ENCODE data around the gene COL1A1. TPM values are rescaled to one million over a fixed set of nuclear protein-coding genes. Genes with fewer than 3 reads are reported as not detected.

Gene COL1A1
- total and polyA plus RNA-seq, 5 donors from 2014 or later: 26.2 TPM; not detected in 4

GRCh38 chr17:50149091-50149416, 52.4 kb downstream of the COL1A1 start:
- peak overlapping the region in 2 of 3 donors; percentile 32 to 65 for H3K27ac Mint-ChIP-seq
- ATAC-seq (ENCODE audit: low read depth in 2 of 2) (no peak), DNase-seq (peak in 1 of 3 donors; percentile 38)
- peaks cover 12% of the 10 kb centered on the region for H3K36me3 Mint-ChIP-seq
- H3K9me3 Mint-ChIP-seq: peaks cover 0 to 2% (median 0%) of the 10 kb centered on the region in 7 donors
- H3K4me1 Mint-ChIP-seq: peaks cover 0 to 61% (median 25%) of the 10 kb centered on the region in 4 donors
- Histone ChIP-seq H3K4me1 (ENCODE audit: control insufficient read depth, insufficient read depth, low read length, poor library complexity, severe bottlenecking) (peaks cover 60% of the 10 kb centered on the region), H3K36me3 (ENCODE audit: control insufficient read depth, insufficient read depth, low read length) (peaks cover 10% of the 10 kb centered on the region), H3K27me3 (ENCODE audit: control insufficient read depth, insufficient read depth, low read length) (no peaks in the 10 kb centered on the region), H3K27ac (ENCODE audit: insufficient read depth, low read length, poor library complexity, severe bottlenecking) (peak overlapping the region; percentile 70), H3K4me3 (ENCODE audit: low read depth, low read length) (peak overlapping the region; percentile 44), H3K9me3 (ENCODE audit: control insufficient read depth in 2 of 2, low read length in 2 of 2) (no peaks in the 10 kb centered on the region)
- H3K4me3 Mint-ChIP-seq: peak overlapping the region; percentile 88 to 94 (median 90)
- no peaks in the 10 kb centered on the region for H3K27me3 Mint-ChIP-seq

DNA sequence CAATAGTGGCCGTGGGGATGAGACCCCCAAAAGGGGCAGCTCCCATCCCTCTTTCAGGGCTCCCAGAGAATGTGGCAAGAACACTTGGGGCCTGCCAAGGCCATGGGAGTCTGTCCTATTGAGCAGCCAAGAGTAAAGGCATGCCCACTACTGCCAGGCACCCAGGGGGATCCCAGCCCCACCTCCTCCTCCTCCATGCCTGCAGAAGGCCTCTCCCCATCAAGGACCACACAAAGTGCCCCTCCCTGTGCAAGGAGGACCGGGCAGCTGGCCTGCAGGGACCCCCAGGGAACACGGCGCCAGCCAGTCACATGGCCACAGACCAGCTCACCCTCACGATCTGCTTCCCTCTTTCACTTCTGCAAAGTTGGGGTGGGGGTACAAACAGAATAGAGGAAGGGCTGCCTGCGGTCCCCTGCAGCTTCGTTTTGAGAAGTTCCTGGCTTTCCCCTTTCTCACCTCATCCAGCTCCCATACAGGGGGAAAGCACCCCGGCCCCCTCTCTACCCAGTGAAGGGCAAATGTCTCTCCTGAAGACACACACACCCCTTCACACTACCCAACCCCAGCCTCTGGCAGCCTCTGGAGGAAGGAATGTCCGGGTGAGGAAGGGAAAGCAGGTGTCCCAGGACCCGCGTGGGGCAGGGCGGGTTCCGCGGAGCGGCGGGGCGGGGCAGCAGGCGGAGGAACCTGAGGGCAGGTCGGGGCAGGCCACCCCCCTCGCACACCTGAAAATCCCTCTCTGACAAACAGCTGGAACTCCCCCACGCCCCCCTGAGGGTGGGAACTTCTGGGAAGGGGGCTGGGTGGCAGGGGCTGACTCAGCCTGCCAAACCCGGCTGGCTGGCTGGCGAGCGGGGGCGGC, 53.0 kb downstream of the COL1A1 start:
- Histone ChIP-seq H3K4me1 (ENCODE audit: control insufficient read depth, insufficient read depth, low read length, poor library complexity, severe bottlenecking) (peaks cover 64% of the 10 kb centered on the region), H3K4me3 (ENCODE audit: low read depth, low read length) (peak overlapping the region; percentile 69), H3K36me3 (ENCODE audit: control insufficient read depth, insufficient read depth, low read length) (peaks cover 16% of the 10 kb centered on the region), H3K9me3 (ENCODE audit: control insufficient read depth in 2 of 2, low read length in 2 of 2) (no peaks in the 10 kb centered on the region), H3K27ac (ENCODE audit: insufficient read depth, low read length, poor library complexity, severe bottlenecking) (peak overlapping the region; percentile 70), H3K27me3 (ENCODE audit: control insufficient read depth, insufficient read depth, low read length) (no peaks in the 10 kb centered on the region)
- Mint-ChIP-seq H3K4me1 (peaks cover 0 to 67% (median 25%) of the 10 kb centered on the region in 4 donors), H3K9me3 (peaks cover 0 to 2% (median 0%) of the 10 kb centered on the region in 7 donors), H3K27ac (peak overlapping the region; percentile 82 to 97 (median 87)), H3K27me3 (no peaks in the 10 kb centered on the region), H3K4me3 (peak overlapping the region; percentile 91 to 94 (median 93)), H3K36me3 (peaks cover 14% of the 10 kb centered on the region)
- ATAC-seq (ENCODE audit: low read depth in 2 of 2) (peak; percentile 8 to 12), DNase-seq (peak; percentile 19 to 71 (median 26))

DNA sequence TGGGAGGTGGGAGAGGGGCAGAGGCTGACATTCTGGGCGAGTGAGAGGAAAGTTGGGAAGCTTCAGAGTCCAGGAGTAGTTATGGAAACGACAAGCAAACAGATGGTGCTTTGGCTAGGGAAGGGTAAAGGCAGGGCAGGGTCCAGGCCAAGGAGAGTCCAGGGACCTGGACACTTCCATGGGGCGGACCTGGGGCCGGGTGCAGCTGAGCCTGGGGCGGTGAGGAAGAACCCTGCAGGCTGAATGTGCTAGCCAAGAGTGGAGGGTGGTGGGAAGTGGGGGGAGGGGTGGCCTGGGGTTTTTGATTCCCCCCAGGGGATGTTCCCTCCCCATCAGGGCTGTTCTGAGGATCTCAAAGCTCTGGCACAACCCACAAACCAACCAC, 53.6 kb downstream of the COL1A1 start:
- no peak for DNase-seq
- Mint-ChIP-seq H3K9me3 (peaks cover 0 to 2% (median 0%) of the 10 kb centered on the region in 7 donors), H3K4me1 (peaks cover 0 to 73% (median 29%) of the 10 kb centered on the region in 4 donors), H3K36me3 (peaks cover 17% of the 10 kb centered on the region), H3K4me3 (peak overlapping the region; percentile 91 to 94 (median 93)), H3K27ac (peak overlapping the region; percentile 82 to 95 (median 92)), H3K27me3 (no peaks in the 10 kb centered on the region)
- peak overlapping the region; percentile 69 for H3K4me3 ChIP-seq (ENCODE audit: low read depth, low read length)
- peak overlapping the region; percentile 71 for H3K27ac ChIP-seq (ENCODE audit: insufficient read depth, low read length, poor library complexity, severe bottlenecking)
- H3K36me3 ChIP-seq (ENCODE audit: control insufficient read depth, insufficient read depth, low read length): peaks cover 21% of the 10 kb centered on the region
- ATAC-seq (ENCODE audit: low read depth in 2 of 2): no peak
- peaks cover 70% of the 10 kb centered on the region for H3K4me1 ChIP-seq (ENCODE audit: control insufficient read depth, insufficient read depth, low read length, poor library complexity, severe bottlenecking)
- no peaks in the 10 kb centered on the region for H3K9me3 ChIP-seq (ENCODE audit: control insufficient read depth in 2 of 2, low read length in 2 of 2)
- no peaks in the 10 kb centered on the region for H3K27me3 ChIP-seq (ENCODE audit: control insufficient read depth, insufficient read depth, low read length)

GRCh38 chr17:50146927-50147665, 54.3 kb downstream of the COL1A1 start:
- peak overlapping the region; percentile 91 to 94 (median 93) for H3K4me3 Mint-ChIP-seq
- peak overlapping the region; percentile 71 for H3K27ac ChIP-seq (ENCODE audit: insufficient read depth, low read length, poor library complexity, severe bottlenecking)

DNA sequence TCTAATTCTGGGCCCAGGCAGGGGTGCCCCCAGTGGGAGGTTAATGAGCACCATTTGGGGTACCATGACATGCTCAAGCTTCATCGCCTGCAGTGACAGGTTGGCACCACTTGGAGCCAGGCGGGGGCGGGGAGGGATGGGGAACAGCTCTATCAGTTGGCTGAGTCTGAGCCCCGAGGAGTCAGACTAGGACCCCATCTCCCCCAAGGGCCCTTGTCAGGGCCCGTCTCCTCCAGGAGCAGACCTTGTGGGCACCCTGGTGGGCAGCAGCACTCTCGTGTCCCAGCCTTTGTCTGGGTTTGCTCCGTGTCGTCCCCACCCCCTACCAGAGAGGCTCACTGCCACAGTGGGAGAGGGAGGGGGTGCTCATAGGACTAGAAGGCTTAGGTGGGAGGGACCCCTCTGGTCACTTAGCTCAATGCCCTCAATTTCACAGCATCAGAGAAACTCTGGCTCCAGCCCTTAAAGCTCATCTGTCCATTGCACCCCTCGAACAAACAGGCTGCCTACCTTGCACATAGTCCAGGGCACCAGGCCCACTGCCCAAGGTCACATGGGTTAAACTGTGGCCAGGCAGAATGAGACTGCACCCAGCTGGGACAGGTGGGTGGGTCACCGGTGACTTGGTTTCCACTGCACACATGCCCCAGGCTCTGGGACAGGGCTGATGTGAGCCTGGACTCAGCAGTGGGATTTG, 55.1 kb downstream of the COL1A1 start:
- Histone ChIP-seq H3K4me1 (ENCODE audit: control insufficient read depth, insufficient read depth, low read length, poor library complexity, severe bottlenecking) (peaks cover 71% of the 10 kb centered on the region), H3K4me3 (ENCODE audit: low read depth, low read length) (peak overlapping the region; percentile 57), H3K36me3 (ENCODE audit: control insufficient read depth, insufficient read depth, low read length) (peaks cover 33% of the 10 kb centered on the region), H3K27ac (ENCODE audit: insufficient read depth, low read length, poor library complexity, severe bottlenecking) (peak overlapping the region; percentile 71), H3K27me3 (ENCODE audit: control insufficient read depth, insufficient read depth, low read length) (no peaks in the 10 kb centered on the region), H3K9me3 (ENCODE audit: control insufficient read depth in 2 of 2, low read length in 2 of 2) (no peaks in the 10 kb centered on the region)
- H3K36me3 Mint-ChIP-seq: peaks cover 27% of the 10 kb centered on the region
- peak in 1 of 3 donors; percentile 21 for DNase-seq
- H3K9me3 Mint-ChIP-seq: peaks cover 0 to 2% (median 0%) of the 10 kb centered on the region in 7 donors
- H3K27me3 Mint-ChIP-seq: no peaks in the 10 kb centered on the region
- peaks cover 0 to 77% (median 35%) of the 10 kb centered on the region in 4 donors for H3K4me1 Mint-ChIP-seq
- peak overlapping the region; percentile 82 to 95 (median 92) for H3K27ac Mint-ChIP-seq
- ATAC-seq (ENCODE audit: low read depth in 2 of 2): no peak
- H3K4me3 Mint-ChIP-seq: peak overlapping the region; percentile 91 to 94 (median 93)

More at GRCh38 chr17:50146927-50147665, 54.3 kb downstream of the COL1A1 start:
- H3K4me3 ChIP-seq (ENCODE audit: low read depth, low read length): peak overlapping the region; percentile 69
- no peaks in the 10 kb centered on the region for H3K27me3 ChIP-seq (ENCODE audit: control insufficient read depth, insufficient read depth, low read length)
- H3K4me1 Mint-ChIP-seq: peaks cover 0 to 76% (median 34%) of the 10 kb centered on the region in 4 donors
- peak overlapping the region; percentile 82 to 95 (median 92) for H3K27ac Mint-ChIP-seq
- no peaks in the 10 kb centered on the region for H3K27me3 Mint-ChIP-seq
- DNase-seq (no peak), ATAC-seq (ENCODE audit: low read depth in 2 of 2) (no peak)
- peaks cover 72% of the 10 kb centered on the region for H3K4me1 ChIP-seq (ENCODE audit: control insufficient read depth, insufficient read depth, low read length, poor library complexity, severe bottlenecking)
- no peaks in the 10 kb centered on the region for H3K9me3 ChIP-seq (ENCODE audit: control insufficient read depth in 2 of 2, low read length in 2 of 2)
- peaks cover 0 to 2% (median 0%) of the 10 kb centered on the region in 7 donors for H3K9me3 Mint-ChIP-seq
- H3K36me3 ChIP-seq (ENCODE audit: control insufficient read depth, insufficient read depth, low read length): peaks cover 27% of the 10 kb centered on the region
- peaks cover 22% of the 10 kb centered on the region for H3K36me3 Mint-ChIP-seq

DNA sequence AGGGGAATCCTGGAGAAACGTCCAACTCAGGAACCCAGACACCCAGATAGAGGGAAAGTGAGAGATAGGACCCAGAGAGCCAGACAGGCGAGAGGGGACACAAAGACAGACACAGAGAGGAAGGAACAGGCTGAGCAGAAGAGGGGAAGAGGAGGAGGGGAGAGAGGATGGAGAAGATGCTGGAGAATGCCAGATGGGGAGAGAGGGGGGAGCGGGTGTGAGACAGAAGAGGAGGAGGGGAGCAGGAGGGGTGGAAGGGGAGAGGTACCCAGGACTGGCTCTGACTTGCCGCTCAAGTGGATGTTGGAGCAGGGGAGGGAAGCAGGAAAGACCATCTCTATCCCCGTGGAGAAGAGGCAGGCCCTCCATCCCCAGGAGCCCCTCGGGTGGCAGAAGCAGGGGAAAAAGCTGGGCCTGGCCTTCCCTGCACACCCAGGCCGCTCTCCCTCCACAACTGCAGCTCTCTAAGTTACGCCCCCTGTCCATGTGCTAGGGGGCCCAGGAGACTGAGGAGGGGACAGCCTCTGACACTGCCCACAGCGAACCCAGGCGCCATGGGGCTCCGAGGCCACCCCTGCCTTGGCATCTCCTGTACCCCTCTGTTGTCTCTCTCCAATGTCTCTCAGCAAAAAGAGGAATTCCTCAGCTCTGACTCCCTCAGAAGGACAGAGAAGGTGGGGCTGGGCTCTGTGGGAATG, 55.8 kb downstream of the COL1A1 start:
- Histone ChIP-seq H3K4me1 (ENCODE audit: control insufficient read depth, insufficient read depth, low read length, poor library complexity, severe bottlenecking) (peaks cover 74% of the 10 kb centered on the region), H3K27me3 (ENCODE audit: control insufficient read depth, insufficient read depth, low read length) (no peaks in the 10 kb centered on the region), H3K36me3 (ENCODE audit: control insufficient read depth, insufficient read depth, low read length) (peaks cover 40% of the 10 kb centered on the region), H3K9me3 (ENCODE audit: control insufficient read depth in 2 of 2, low read length in 2 of 2) (no peaks in the 10 kb centered on the region), H3K4me3 (ENCODE audit: low read depth, low read length) (no peak overlapping the region), H3K27ac (ENCODE audit: insufficient read depth, low read length, poor library complexity, severe bottlenecking) (no peak overlapping the region)
- Mint-ChIP-seq H3K36me3 (peaks cover 32% of the 10 kb centered on the region), H3K27ac (peak overlapping the region in 1 of 3 donors; percentile 84), H3K4me1 (peaks cover 0 to 80% (median 37%) of the 10 kb centered on the region in 4 donors), H3K27me3 (no peaks in the 10 kb centered on the region), H3K4me3 (peak overlapping the region; percentile 70 to 94 (median 92)), H3K9me3 (peaks cover 0 to 2% (median 0%) of the 10 kb centered on the region in 7 donors)
- DNase-seq (no peak), ATAC-seq (ENCODE audit: low read depth in 2 of 2) (no peak)
